ENCODE data around the gene TMEM250. TPM values are rescaled to one million over a fixed set of nuclear protein-coding genes. Genes with fewer than 3 reads are reported as not detected.

Gene TMEM250
- total RNA-seq, 1 experiment from 2014 or later = 37.5 TPM

DNA sequence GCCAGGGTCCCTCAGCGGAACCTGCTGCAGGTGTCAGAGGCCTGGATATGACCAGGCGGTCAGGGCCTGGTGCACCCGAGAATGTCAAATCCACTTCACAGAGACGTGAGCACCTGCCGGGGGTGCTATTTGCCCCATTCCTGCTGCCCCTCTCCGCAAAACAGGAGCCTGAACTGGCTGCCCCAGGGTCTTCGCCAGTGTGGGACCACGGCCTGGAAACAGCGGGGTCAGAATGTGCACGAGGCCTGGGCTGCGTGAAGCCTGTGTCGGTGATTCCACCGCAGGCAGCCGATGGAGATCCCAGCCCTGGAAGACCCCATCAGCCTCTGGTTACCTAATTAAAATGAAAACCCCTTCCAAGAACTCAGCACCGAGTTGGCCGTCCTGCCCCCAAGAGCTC lies 41.2 kb upstream of the TMEM250 start:
- Histone ChIP-seq H3K4me2 (ENCODE audit: low read length) (no peak overlapping the region), H3K36me3 (ENCODE audit: control insufficient read depth in 1 of 2, insufficient read depth in 2 of 2, low read length in 2 of 2) (no peaks in the 10 kb centered on the region), H3K9ac (ENCODE audit: low read length) (no peak overlapping the region), H3K27me3 (ENCODE audit: insufficient read depth, low read length) (no peaks in the 10 kb centered on the region), H3K9me2 (ENCODE audit: insufficient read depth) (no peaks in the 10 kb centered on the region), H3K27ac (ENCODE audit: low read depth, low read length) (no peak overlapping the region), H3K4me1 (ENCODE audit: control insufficient read depth in 1 of 2, insufficient read depth in 2 of 2, low read length in 2 of 2) (peaks cover 4 to 7% of the 10 kb centered on the region in 2 experiments; a peak in 3 of 4 replicates), H3K79me2 (ENCODE audit: insufficient read depth, low read length) (no peaks in the 10 kb centered on the region), H4K20me1 (ENCODE audit: insufficient read depth) (no peaks in the 10 kb centered on the region), H3K9me3 (ENCODE audit: control insufficient read depth in 1 of 2, insufficient read depth in 1 of 2, low read depth in 1 of 2, low read length in 2 of 2) (no peaks in the 10 kb centered on the region), H2AFZ (ENCODE audit: low read depth, low read length, poor library complexity, severe bottlenecking) (no peak overlapping the region), H3K4me3 (replicated peaks in 1 of 2; ENCODE audit: low read depth in 1 of 2, low read length in 2 of 2) (no peak overlapping the region)
- ChIA-PET CTCF (interaction anchor here (1.2 kb wide), 1 partner anchor 11 kb away, joined by 4 read pairs; no protein-coding TSS in a partner anchor), RAD21 (ENCODE audit: low non-redundant PET in 1 of 2, low total read pairs in 2 of 2, uncharacterized antibody in 2 of 2, unreplicated experiment in 2 of 2) (no interaction called here), POLR2A (no interaction called here)
- ATAC-seq (no peak), DNase-seq (ENCODE audit: low read depth, low spot score) (no peak)
- no peak for TF ChIP-seq EZH2 (IDR thresholded peaks at IDR 0.05)
- TF ChIP-seq, protein P1, sequence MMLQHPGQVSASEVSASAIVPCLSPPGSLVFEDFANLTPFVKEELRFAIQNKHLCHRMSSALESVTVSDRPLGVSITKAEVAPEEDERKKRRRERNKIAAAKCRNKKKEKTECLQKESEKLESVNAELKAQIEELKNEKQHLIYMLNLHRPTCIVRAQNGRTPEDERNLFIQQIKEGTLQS (IDR thresholded peaks at IDR 0.05) = no peak
- TF ChIP-seq JUND (IDR thresholded peaks at IDR 0.05) = no peak
- no peak for TF ChIP-seq EGR1 (IDR thresholded peaks at IDR 0.05; ENCODE audit: low read depth)
- no peak for TF ChIP-seq SRF (IDR thresholded peaks at IDR 0.05; ENCODE audit: low read depth)
- TF ChIP-seq CBX3 (IDR thresholded peaks at IDR 0.05; ENCODE audit: low read depth) = no peak
- no TSS peak for BruUV-seq (replicated peaks)
- intact Hi-C loops (cut with micrococcal nuclease) = no loop called here

DNA sequence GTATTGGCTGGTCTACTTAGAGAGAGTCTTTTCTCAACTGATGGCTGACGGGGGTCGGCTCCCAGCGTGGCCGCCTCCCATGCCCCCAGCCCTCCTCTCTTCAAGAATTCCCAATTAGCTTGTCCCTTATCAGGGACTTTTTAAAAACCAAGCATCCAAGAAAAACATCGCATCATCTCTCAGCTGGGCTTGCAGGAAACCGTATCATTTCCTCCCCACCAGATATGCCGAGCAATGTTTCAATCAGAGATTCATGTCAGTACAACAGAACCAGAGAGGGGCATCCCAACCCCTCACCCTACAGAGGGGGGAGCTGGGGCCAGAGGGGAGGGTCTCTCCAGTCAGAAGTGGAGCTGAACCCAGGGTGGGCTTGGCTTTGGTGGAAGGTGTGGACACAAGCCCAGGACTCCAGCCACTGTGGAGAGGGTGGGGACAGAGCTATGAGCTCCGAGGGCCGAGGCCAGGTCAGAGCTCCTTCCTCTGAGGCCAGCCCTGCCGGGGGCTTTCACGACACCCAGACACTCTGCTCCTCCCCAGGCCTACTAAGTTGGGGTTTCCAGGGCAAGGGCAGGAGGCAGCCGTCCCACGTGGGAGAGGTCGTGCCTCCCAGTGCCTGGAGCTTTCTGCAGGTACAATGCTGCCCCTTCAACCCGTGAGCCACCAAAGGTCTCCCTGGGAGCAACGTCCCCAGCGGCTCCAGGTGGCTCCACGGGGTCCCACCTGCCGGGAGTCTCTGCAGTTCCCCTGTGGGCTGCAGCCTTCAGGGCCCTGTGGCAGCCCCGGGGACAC lies 39.0 kb upstream of the TMEM250 start:
- H3K36me3 ChIP-seq (ENCODE audit: control insufficient read depth in 1 of 2, insufficient read depth in 2 of 2, low read length in 2 of 2) = no peaks in the 10 kb centered on the region
- intact Hi-C loops (cut with micrococcal nuclease) = no loop called here
- H3K4me2 ChIP-seq (ENCODE audit: low read length) = no peak overlapping the region
- no peaks in the 10 kb centered on the region for H3K79me2 ChIP-seq (ENCODE audit: insufficient read depth, low read length)
- BruUV-seq (replicated peaks) = no TSS peak
- no peaks in the 10 kb centered on the region for H3K9me3 ChIP-seq (ENCODE audit: control insufficient read depth in 1 of 2, insufficient read depth in 1 of 2, low read depth in 1 of 2, low read length in 2 of 2)
- peaks cover 4 to 7% of the 10 kb centered on the region in 2 experiments; a peak in 3 of 4 replicates for H3K4me1 ChIP-seq (ENCODE audit: control insufficient read depth in 1 of 2, insufficient read depth in 2 of 2, low read length in 2 of 2)
- ChIA-PET RAD21 (ENCODE audit: low non-redundant PET in 1 of 2, low total read pairs in 2 of 2, uncharacterized antibody in 2 of 2, unreplicated experiment in 2 of 2) (no interaction called here), CTCF (interaction anchor here (2.0 kb wide), 1 partner anchor 13 kb away, joined by 5 read pairs; no protein-coding TSS in a partner anchor), POLR2A (no interaction called here)
- no peak for ATAC-seq
- H3K27me3 ChIP-seq (ENCODE audit: insufficient read depth, low read length) = no peaks in the 10 kb centered on the region
- no peaks in the 10 kb centered on the region for H4K20me1 ChIP-seq (ENCODE audit: insufficient read depth)
- no peak for DNase-seq (ENCODE audit: low read depth, low spot score)
- no peak overlapping the region for H2AFZ ChIP-seq (ENCODE audit: low read depth, low read length, poor library complexity, severe bottlenecking)
- H3K9me2 ChIP-seq (ENCODE audit: insufficient read depth) = no peaks in the 10 kb centered on the region
- H3K9ac ChIP-seq (ENCODE audit: low read length) = no peak overlapping the region
- no peak overlapping the region for H3K4me3 ChIP-seq (replicated peaks in 1 of 2; ENCODE audit: low read depth in 1 of 2, low read length in 2 of 2)
- H3K27ac ChIP-seq (ENCODE audit: low read depth, low read length) = no peak overlapping the region
- no peak for TF ChIP-seq POLR2A (IDR thresholded peaks at IDR 0.05; ENCODE audit: borderline replicate concordance, extremely low read depth, insufficient read depth, insufficient read length)
- TF ChIP-seq ELF1 (IDR thresholded peaks at IDR 0.05; ENCODE audit: borderline replicate concordance, low read depth) = no peak
- TF ChIP-seq SIN3A (IDR thresholded peaks at IDR 0.05; ENCODE audit: low read depth) = no peak
- TF ChIP-seq, protein P1 (IDR thresholded peaks at IDR 0.05) = no peak
- no peak for TF ChIP-seq EZH2phosphoT487 (IDR thresholded peaks at IDR 0.05; ENCODE audit: borderline replicate concordance)
- TF ChIP-seq, protein P2, sequence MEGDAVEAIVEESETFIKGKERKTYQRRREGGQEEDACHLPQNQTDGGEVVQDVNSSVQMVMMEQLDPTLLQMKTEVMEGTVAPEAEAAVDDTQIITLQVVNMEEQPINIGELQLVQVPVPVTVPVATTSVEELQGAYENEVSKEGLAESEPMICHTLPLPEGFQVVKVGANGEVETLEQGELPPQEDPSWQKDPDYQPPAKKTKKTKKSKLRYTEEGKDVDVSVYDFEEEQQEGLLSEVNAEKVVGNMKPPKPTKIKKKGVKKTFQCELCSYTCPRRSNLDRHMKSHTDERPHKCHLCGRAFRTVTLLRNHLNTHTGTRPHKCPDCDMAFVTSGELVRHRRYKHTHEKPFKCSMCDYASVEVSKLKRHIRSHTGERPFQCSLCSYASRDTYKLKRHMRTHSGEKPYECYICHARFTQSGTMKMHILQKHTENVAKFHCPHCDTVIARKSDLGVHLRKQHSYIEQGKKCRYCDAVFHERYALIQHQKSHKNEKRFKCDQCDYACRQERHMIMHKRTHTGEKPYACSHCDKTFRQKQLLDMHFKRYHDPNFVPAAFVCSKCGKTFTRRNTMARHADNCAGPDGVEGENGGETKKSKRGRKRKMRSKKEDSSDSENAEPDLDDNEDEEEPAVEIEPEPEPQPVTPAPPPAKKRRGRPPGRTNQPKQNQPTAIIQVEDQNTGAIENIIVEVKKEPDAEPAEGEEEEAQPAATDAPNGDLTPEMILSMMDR (IDR thresholded peaks at IDR 0.05 in 2 of 3, conservative IDR thresholded peaks at IDR 0.05 in 1 of 3; ENCODE audit: borderline replicate concordance in 1 of 3, insufficient read depth in 1 of 3, low read depth in 2 of 3, low read length in 2 of 3) = no peak
- TF ChIP-seq CEBPB (IDR thresholded peaks at IDR 0.05; ENCODE audit: low read depth) = no peak
- TF ChIP-seq ZFX (IDR thresholded peaks at IDR 0.05) = no peak
- no peak for TF ChIP-seq JUND (IDR thresholded peaks at IDR 0.05)
- no peak for TF ChIP-seq CBX3 (IDR thresholded peaks at IDR 0.05; ENCODE audit: low read depth)
- TF ChIP-seq, protein P3, sequence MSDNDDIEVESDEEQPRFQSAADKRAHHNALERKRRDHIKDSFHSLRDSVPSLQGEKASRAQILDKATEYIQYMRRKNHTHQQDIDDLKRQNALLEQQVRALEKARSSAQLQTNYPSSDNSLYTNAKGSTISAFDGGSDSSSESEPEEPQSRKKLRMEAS (IDR thresholded peaks at IDR 0.05) = no peak
- TF ChIP-seq, protein P4, sequence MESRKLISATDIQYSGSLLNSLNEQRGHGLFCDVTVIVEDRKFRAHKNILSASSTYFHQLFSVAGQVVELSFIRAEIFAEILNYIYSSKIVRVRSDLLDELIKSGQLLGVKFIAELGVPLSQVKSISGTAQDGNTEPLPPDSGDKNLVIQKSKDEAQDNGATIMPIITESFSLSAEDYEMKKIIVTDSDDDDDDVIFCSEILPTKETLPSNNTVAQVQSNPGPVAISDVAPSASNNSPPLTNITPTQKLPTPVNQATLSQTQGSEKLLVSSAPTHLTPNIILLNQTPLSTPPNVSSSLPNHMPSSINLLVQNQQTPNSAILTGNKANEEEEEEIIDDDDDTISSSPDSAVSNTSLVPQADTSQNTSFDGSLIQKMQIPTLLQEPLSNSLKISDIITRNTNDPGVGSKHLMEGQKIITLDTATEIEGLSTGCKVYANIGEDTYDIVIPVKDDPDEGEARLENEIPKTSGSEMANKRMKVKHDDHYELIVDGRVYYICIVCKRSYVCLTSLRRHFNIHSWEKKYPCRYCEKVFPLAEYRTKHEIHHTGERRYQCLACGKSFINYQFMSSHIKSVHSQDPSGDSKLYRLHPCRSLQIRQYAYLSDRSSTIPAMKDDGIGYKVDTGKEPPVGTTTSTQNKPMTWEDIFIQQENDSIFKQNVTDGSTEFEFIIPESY (IDR thresholded peaks at IDR 0.05; ENCODE audit: extremely low read depth, insufficient replicate concordance, low read length) = no peak
- no peak for TF ChIP-seq SP1 (IDR thresholded peaks at IDR 0.05; ENCODE audit: low read depth)
